ENCODE results near the gene KCNJ11. TPM values are rescaled to one million over a fixed set of nuclear protein-coding genes. Genes with fewer than 3 reads are reported as not detected.

KCNJ11 gene
- total and polyA plus RNA-seq, 3 donors from 2014 or later: 1.4 to 2.1 (median 1.7) TPM

DNA sequence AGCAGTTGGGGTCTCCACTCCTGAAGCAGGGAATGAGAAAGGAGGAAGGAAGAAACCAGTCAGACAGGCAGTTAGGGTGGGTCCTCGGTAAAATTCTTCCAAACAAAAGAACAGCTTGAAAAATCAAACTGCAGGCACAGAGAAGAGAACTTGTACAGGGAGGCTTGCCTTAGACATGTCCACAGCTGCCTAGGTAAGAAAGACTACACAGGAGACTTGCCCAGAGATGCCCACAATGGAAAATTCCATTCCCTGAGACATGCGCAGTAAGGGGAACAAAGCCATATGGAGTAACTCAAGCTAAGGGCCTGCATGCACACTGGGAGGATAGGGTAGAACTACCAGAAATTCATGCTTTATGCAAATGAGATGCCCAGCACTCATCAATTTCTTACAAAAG, 9.8 kb downstream of the KCNJ11 start:
- H3K9me3 ChIP-seq: no peaks in the 10 kb centered on the region
- H3K4me3 ChIP-seq: no peak overlapping the region
- 67 to 79% methylated on average over 2 of the region's 2 CpGs for WGBS, 2 donors
- no peaks in the 10 kb centered on the region for H3K27me3 ChIP-seq
- no peak for DNase-seq
- intact Hi-C loops (cut with DNase I; ENCODE audit: low total_unique reads): no loop called here
- TF ChIP-seq POLR2A (IDR thresholded peaks at IDR 0.05): no peak
- TF ChIP-seq, protein P1, sequence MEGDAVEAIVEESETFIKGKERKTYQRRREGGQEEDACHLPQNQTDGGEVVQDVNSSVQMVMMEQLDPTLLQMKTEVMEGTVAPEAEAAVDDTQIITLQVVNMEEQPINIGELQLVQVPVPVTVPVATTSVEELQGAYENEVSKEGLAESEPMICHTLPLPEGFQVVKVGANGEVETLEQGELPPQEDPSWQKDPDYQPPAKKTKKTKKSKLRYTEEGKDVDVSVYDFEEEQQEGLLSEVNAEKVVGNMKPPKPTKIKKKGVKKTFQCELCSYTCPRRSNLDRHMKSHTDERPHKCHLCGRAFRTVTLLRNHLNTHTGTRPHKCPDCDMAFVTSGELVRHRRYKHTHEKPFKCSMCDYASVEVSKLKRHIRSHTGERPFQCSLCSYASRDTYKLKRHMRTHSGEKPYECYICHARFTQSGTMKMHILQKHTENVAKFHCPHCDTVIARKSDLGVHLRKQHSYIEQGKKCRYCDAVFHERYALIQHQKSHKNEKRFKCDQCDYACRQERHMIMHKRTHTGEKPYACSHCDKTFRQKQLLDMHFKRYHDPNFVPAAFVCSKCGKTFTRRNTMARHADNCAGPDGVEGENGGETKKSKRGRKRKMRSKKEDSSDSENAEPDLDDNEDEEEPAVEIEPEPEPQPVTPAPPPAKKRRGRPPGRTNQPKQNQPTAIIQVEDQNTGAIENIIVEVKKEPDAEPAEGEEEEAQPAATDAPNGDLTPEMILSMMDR (IDR thresholded peaks at IDR 0.05): no peak
- H3K4me1 ChIP-seq: no peaks in the 10 kb centered on the region
- H3K27ac ChIP-seq: no peak overlapping the region
- no peaks in the 10 kb centered on the region for H3K36me3 ChIP-seq (ENCODE audit: low read depth, missing control alignments)

DNA sequence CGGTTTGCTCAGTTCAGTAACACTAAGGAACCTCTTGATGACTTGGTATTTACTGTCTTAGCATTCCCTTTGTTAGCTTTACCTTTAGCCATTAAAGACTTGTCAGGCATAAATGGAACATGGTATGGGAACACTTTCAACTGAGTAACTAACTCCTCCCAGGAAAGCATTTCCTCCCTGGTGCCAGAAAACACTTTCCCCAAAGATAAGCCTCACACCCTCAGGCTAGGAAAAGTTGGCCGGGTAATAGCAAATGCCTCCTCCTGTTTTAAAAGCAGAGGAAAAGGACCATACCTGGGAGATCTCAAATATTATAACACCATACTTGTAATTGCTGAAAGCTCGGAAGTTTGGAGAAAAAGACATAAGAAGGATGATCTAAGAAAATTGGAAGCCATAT, 12.0 kb downstream of the KCNJ11 start:
- DNase-seq: no peak
- Histone ChIP-seq H3K9me3 (no peaks in the 10 kb centered on the region), H3K4me3 (no peak overlapping the region), H3K36me3 (ENCODE audit: low read depth, missing control alignments) (no peaks in the 10 kb centered on the region), H3K27me3 (no peaks in the 10 kb centered on the region), H3K4me1 (no peaks in the 10 kb centered on the region), H3K27ac (no peak overlapping the region)
- TF ChIP-seq, protein P1 (IDR thresholded peaks at IDR 0.05): no peak
- no peak for TF ChIP-seq POLR2A (IDR thresholded peaks at IDR 0.05)
- WGBS, 2 donors: 76 to 92% methylated on average over 3 of the region's 3 CpGs
- intact Hi-C loops (cut with DNase I; ENCODE audit: low total_unique reads): no loop called here

DNA sequence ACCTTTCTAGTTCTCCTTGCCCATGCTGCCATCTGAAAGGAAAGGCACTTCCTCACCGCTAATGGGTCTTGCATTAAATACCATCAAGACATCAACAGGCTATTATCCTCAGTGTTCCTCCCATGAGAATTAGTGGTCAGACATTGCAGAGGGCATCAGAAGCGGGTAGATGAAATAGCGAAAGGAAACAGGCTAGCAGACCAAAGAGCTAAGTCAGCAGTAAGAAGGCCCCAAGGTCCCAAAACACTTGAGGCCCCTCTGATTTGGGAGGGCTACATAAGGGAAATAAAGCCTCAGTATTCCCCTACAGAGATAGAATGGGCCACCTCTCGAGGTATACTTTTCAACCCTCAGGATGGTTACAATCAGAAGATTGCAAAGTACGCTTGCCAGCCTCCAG, 12.9 kb downstream of the KCNJ11 start:
- no peak for DNase-seq
- no peaks in the 10 kb centered on the region for H3K4me1 ChIP-seq
- no peak overlapping the region for H3K4me3 ChIP-seq
- WGBS, 2 donors: 90 to 92% methylated on average over 5 of the region's 5 CpGs
- intact Hi-C loops (cut with DNase I; ENCODE audit: low total_unique reads): no loop called here
- no peaks in the 10 kb centered on the region for H3K27me3 ChIP-seq
- no peak overlapping the region for H3K27ac ChIP-seq
- TF ChIP-seq, protein P1 (IDR thresholded peaks at IDR 0.05): no peak
- no peak for TF ChIP-seq POLR2A (IDR thresholded peaks at IDR 0.05)
- H3K9me3 ChIP-seq: no peaks in the 10 kb centered on the region
- H3K36me3 ChIP-seq (ENCODE audit: low read depth, missing control alignments): no peaks in the 10 kb centered on the region

DNA sequence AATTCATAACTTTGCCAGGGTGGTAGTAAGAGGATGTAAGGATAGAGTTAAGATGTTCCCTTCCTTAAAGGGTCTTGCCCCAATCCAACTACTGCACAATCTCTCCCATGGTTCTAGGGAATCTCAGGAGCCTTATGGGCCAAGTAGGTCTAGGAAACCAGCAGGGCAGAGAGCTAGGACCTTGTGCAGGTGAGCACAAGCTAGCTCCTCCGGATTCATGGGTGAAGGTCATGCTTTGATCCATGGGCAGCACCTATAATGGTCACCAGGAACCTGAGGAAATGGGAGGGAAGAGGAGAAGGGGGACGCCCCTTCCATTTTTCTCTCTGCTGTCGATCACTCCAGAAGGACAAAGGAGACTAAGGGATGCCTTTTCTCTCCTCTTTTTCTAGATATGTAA, 16.8 kb downstream of the KCNJ11 start:
- TF ChIP-seq POLR2A (IDR thresholded peaks at IDR 0.05): no peak
- TF ChIP-seq, protein P1 (IDR thresholded peaks at IDR 0.05): no peak
- intact Hi-C loops (cut with DNase I; ENCODE audit: low total_unique reads): no loop called here
- H3K36me3 ChIP-seq (ENCODE audit: low read depth, missing control alignments): no peaks in the 10 kb centered on the region
- H3K9me3 ChIP-seq: no peaks in the 10 kb centered on the region
- H3K27me3 ChIP-seq: no peaks in the 10 kb centered on the region
- 56 to 76% methylated on average over 3 of the region's 3 CpGs for WGBS, 2 donors
- H3K4me3 ChIP-seq: no peak overlapping the region
- H3K4me1 ChIP-seq: no peaks in the 10 kb centered on the region
- no peak overlapping the region for H3K27ac ChIP-seq
- no peak for DNase-seq

DNA sequence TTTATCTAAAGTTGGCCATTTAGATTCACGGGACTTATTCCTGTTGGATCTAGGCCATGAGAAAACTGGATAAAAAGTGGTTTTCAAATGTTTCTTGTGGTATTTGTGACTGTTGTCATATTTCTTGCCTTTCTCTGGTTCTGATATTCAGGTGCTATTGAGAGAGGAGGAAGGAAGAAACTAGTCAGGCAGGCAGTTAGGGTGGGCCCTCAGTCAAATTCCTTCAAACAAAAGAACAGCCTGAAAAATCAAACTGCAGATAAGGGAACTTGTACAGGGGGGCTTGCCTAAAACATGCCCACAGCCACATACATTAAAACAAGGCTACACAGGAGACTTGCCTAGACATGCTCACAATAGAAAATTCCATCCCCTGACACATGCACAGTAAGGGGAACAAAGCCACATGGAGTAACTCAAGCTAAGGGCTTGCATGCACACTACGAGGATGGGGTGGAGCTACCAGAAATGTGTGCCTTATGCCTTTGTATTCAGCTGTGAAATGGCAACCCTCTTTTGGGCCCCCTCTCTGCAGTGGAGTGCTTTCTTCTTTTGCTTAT, 18.7 kb downstream of the KCNJ11 start:
- 78 to 84% methylated on average over 2 of the region's 2 CpGs for whole genome bisulfite sequencing, 2 donors
- Histone ChIP-seq H3K36me3 (ENCODE audit: low read depth, missing control alignments) (no peaks in the 10 kb centered on the region), H3K4me1 (no peaks in the 10 kb centered on the region), H3K4me3 (no peak overlapping the region), H3K27me3 (no peaks in the 10 kb centered on the region), H3K9me3 (no peaks in the 10 kb centered on the region), H3K27ac (no peak overlapping the region)
- DNase-seq: no peak
- TF ChIP-seq, protein P1 (IDR thresholded peaks at IDR 0.05): no peak
- TF ChIP-seq POLR2A (IDR thresholded peaks at IDR 0.05): no peak
- intact Hi-C loops (cut with DNase I; ENCODE audit: low total_unique reads): no loop called here

Measured in testis (tissue), 3 donors.